Measurements from ENCODE around the gene AP2A1.

GRCh38 chr19:49739933-49740332 is 26.9 kb upstream of the AP2A1 start:
- TF ChIP-seq EGR1 (IDR thresholded peaks at IDR 0.05) (no peak), CREB1 (IDR thresholded peaks at IDR 0.05; ENCODE audit: low read depth) (no peak), MAX (IDR thresholded peaks at IDR 0.05) (no peak), CEBPB (IDR thresholded peaks at IDR 0.05) (no peak), TAF1 (IDR thresholded peaks at IDR 0.05; ENCODE audit: low read depth) (no peak), REST (IDR thresholded peaks at IDR 0.05; ENCODE audit: low read depth) (no peak)

All from Ishikawa (cell line).